Left forelimb (tissue), 1 donor: ENCODE measurements around the gene SYK.
"Not testable (repeated sequence)": the region's sequence is repeated elsewhere in the genome, so short reads cannot be mapped to it uniquely, and the experiment has no call there.

Experiments
- DNase-seq: peaks from one replicate; pipeline ENCODE4 v3.0.0-alpha.2; 2018; ENCODE audit warnings: low spot score

Gene SYK

DNA sequence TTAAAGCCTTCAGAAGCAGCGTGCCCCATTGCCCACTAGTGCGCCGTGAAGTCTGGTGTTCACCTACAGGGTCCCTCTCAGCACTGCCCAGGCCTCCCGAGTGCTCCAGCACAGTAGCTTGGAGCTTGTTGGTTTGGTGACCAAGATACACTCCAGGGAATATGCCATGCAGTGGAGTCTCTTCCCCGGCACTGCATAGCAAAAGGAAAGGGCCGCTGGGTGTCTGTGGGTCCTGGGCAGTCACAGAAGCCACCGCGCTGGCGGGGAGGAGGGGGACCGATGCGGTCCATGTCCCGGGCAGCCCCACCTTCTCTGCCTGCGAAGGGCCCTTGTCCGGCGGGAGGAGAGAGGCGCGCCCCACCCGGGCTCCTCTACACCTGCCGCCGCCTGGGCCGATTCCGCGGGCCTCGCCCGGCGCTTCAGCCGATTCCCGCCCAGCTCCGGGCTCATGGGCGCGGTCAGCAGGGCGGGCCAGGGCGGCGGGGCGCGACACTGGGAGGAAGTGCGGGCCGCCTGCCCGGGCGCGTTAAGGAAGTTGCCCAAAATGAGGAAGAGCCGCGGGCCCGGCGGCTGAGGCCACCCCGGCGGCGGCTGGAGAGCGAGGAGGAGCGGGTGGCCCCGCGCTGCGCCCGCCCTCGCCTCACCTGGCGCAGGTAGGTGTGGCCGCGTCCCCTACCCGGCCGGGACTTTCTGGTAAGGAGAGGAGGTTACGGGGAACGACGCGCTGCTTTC, at the start of gene SYK:
Gene SYK, plus strand, starts transcription at position 579 of the 732 bp plus-strand sequence. CDS start 42,080 bp downstream, outside the sequence.
- no peak for DNase-seq

DNA sequence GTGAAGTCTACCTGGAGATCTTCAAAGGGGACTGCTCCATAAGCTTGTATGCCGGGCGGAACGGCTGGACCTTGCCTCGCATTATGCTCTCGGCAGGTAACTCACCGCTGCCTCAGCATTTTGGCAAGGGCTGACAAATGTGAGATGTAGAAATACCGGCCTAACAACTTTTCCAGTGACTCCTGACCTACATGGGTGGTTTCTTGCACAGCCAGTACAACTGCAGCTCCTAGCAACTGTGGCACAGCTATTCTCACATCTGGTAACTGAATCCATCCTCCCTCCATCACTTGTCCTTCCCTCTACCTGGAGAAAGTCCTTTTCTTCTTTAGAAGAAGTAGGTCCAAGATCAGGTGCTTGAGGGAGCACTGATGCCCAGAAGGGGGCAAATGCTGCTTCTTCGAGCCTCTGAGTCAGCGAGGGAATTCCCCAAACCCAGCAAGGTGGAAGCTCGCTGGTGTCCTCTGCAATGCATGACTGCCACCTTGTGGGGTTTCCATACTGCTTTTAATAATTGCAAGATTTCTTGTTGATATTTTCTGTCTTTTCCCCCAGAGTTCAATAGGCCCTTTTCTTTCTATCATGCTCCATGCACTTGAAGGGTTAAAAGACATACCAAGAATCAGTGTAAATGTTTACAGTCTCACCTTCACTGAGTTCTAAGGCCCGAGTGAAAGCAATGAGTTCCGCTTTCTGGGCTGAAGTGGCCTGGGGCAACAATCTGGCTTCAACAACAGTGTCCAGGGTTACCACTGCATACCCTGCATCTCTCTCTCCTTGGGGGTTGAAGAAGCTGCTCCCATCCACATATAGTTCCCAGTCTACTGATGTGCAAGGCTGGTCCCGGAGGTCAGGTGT, 45.9 kb upstream of the SYK start:
- DNase-seq, result not testable (repeated sequence)

- DNase-seq, result not testable (repeated sequence)
Measured at GRCh38 chr9:90760577-90760976, 41.0 kb upstream of the SYK start.

DNA sequence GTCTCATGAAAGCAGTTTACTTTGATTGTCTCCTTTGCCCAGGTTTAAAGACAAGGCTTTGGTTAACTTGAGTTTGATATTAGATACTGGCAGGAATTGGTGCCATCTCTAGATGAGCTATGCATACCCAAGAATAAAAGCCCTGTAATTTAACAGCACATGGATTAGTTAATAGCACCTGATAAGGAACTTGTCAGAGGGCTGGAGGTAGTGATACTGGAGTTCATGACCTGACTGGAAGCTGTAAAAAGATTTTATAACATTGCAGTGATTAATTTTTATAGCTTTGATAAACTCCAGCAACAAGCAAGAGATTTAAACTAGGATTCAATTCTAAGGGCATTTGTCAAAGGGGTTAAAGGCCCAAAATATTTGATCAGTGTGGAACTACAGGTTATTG, 34.9 kb upstream of the SYK start:
- no peak for DNase-seq

- DNase-seq, result no peak
Measured at GRCh38 chr9:90767523-90768100, 34.0 kb upstream of the SYK start.

DNA sequence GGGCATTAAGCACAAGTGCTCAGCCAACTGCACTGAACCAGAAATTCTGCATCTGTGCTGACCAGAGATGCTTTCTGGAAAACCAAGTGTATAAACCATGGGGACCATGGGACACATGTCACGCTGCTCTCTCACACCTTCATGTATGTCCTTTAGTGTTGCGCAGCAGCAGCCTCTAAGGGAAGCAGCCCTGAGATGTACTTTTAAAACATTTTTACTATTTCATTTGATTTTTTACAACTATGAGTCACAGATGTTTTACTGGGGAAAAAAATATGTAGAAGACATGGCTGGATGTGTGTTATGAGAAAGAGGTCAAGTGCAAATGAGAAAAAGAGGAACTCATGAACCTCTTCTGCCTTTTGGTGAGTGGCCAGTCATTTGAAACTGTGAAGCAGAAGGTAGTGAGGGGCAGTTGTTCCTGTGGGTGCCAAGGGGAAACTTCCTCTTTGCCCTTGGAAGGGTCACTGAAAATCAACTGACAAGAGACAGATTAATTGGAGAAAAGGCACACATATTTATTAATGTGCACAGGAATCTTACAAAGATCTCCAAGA, 31.4 kb upstream of the SYK start:
- DNase-seq, result no peak

GRCh38 chr9:90770927-90771326, 30.7 kb upstream of the SYK start:
- no peak for DNase-seq

DNA sequence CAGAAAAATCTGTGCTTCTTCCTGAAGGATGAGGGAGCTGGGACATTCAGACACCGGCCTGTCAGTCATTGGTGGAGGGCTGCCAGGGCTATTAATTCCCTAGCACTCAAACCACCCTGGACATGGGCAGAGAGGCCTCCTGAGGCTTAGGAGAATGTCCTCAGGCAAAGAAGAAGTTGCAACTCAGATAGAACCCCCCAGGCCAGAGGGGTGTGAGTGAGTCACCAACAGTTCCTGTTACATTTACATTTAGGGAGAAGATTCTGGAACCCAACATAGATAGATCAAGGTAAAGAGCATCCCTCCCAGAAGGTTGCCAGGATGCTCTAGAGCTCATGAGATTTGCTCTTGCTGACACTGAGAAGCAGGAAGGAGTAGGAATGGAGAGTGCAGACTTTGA, 29.2 kb upstream of the SYK start:
- no peak for DNase-seq

GRCh38 chr9:90773617-90774016, 28.0 kb upstream of the SYK start:
- no peak for DNase-seq

GRCh38 chr9:90774071-90774470, 27.5 kb upstream of the SYK start:
- DNase-seq, result no peak

DNA sequence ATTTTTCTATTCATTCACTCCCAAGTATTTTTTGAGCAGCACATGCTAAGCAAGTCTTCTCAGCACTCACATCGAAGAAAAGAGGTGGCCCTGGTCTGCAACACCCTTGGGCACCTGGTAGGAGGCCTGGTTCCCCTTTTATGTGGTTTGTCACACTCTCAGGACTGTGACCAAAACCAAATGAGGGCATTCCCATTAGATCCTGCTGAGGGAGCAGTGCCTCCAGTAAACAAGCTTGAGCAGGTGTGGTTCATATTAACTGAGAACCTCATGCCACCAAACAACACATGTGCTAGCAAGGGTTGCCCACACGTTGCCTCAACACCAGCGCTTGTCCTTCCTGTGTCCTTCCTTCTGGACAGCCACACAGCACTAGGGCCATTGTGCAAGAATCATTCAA, 26.9 kb upstream of the SYK start:
- no peak for DNase-seq

GRCh38 chr9:90775657-90776056, 26.0 kb upstream of the SYK start:
- DNase-seq, result no peak

GRCh38 chr9:90778746-90779145, 22.9 kb upstream of the SYK start:
- DNase-seq, result no peak

GRCh38 chr9:90783552-90783951, 18.1 kb upstream of the SYK start:
- DNase-seq, result no peak

GRCh38 chr9:90783964-90784363, 17.7 kb upstream of the SYK start:
- no peak for DNase-seq

GRCh38 chr9:90787771-90788460, 13.7 kb upstream of the SYK start:
- no peak for DNase-seq

- not testable (repeated sequence) for DNase-seq
Measured at GRCh38 chr9:90788527-90788926, 13.1 kb upstream of the SYK start.

DNA sequence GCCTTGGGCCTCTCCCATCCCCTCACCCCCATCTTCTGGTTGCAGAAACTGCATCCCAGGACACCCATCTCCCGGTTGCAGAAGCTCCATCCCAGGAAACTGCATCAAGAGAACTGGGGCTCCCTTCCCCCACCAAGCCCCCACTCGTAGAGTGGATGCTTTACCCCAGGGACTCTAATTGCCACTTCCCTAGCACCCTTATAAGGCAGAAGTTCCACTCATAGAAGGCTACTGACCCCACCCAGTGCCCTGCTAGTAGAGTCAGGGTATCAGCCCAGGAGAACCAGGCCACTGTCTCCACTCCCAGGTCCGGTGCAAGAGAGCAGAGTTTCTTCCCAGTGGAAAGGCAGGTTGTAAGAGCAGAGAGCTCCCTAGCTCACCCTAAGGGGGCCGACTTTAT, 12.2 kb upstream of the SYK start:
- DNase-seq, result no peak

- no peak for DNase-seq
Measured at GRCh38 chr9:90789862-90790261, 11.8 kb upstream of the SYK start.

DNA sequence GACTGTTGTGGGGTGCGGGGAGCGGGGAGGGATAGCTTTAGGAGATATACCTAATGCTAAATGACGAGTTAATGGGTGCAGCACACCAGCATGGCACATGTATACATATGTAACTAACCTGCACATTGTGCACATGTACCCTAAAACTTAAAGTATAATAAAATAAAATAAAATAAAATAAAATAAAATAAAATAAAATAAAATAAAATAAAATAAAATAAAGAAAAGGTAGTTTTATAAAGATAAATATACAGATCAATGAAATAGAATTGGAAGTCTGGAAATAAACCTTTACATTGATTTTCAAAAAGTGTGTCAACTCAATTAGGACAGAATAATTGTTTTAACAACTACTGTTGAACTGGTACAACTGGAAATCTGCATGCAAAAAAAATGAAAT, 8.6 kb upstream of the SYK start:
- DNase-seq, result not testable (repeated sequence)

- no peak for DNase-seq
Measured at GRCh38 chr9:90793729-90794128, 7.9 kb upstream of the SYK start.

GRCh38 chr9:90795084-90795483, 6.5 kb upstream of the SYK start:
- no peak for DNase-seq
